HG02759 (cell line): ENCODE measurements around the gene POLR1B.
A peak's percentile ranks its signal among the peaks of the same experiment; 100 is the strongest.
"Not testable (repeated sequence)": the region's sequence is repeated elsewhere in the genome, so short reads cannot be mapped to it uniquely, and the experiment has no call there.

Experiments
- ATAC-seq: cut with Tn5 transposase; IDR thresholded peaks from one replicate; pipeline ENCODE4 v1.9.1; 2021; ENCODE audit warnings: mild to moderate bottlenecking, moderate library complexity; ENCODE audit not compliant: unreplicated experiment

The POLR1B gene, protein sequence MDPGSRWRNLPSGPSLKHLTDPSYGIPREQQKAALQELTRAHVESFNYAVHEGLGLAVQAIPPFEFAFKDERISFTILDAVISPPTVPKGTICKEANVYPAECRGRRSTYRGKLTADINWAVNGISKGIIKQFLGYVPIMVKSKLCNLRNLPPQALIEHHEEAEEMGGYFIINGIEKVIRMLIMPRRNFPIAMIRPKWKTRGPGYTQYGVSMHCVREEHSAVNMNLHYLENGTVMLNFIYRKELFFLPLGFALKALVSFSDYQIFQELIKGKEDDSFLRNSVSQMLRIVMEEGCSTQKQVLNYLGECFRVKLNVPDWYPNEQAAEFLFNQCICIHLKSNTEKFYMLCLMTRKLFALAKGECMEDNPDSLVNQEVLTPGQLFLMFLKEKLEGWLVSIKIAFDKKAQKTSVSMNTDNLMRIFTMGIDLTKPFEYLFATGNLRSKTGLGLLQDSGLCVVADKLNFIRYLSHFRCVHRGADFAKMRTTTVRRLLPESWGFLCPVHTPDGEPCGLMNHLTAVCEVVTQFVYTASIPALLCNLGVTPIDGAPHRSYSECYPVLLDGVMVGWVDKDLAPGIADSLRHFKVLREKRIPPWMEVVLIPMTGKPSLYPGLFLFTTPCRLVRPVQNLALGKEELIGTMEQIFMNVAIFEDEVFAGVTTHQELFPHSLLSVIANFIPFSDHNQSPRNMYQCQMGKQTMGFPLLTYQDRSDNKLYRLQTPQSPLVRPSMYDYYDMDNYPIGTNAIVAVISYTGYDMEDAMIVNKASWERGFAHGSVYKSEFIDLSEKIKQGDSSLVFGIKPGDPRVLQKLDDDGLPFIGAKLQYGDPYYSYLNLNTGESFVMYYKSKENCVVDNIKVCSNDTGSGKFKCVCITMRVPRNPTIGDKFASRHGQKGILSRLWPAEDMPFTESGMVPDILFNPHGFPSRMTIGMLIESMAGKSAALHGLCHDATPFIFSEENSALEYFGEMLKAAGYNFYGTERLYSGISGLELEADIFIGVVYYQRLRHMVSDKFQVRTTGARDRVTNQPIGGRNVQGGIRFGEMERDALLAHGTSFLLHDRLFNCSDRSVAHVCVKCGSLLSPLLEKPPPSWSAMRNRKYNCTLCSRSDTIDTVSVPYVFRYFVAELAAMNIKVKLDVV

GRCh38 chr2:112542123-112542983 lies at the start of gene POLR1B:
TSS of gene POLR1B (plus strand) at chr2:112542465. CDS start at chr2:112542495, 30 bp downstream.
- ATAC-seq, result peak; percentile 86

DNA sequence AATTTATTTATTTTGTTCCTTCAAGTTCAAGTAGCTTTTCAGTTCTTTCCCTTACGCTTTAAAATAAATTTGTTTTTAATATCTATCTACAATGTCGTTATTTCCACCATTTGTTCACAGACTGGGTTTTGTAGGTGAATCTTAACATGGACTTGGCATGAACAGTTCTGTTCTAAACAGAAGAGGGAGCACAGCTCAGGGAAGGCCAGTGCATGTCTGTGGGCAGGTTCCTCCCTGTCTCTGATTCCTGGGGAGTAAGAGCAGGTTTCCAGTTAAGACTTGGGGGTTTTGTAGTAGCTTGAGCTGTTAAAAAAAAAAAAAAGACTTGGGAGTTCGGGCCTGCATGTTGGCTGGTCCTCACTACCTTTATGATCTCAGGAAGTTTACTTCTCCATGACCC lies 49.2 kb upstream of the POLR1B start:
- no peak for ATAC-seq

GRCh38 chr2:112493858-112494648 lies 48.2 kb upstream of the POLR1B start:
- ATAC-seq, result no peak

DNA sequence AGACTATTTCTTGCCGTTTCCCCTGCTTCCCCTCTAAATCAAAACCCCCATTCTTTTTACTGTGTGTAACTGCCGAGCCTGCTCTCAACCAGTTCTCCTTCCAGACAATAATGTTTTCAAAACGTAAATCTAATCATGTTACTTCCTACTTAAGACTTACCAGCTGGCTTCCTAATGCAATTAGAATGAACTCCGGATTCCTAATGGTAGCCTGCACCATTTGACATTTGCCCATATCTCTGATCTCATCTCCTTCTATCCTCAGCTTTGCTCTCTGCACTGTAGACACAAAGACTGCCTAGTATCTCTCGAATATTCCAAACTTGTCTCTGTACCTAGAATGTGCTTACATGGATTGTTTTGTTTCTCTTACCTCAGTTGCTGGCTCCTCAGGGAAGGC lies 47.4 kb upstream of the POLR1B start:
- no peak for ATAC-seq

GRCh38 chr2:112495878-112496277 lies 46.4 kb upstream of the POLR1B start:
- ATAC-seq, result not testable (repeated sequence)

GRCh38 chr2:112500850-112501484 lies 41.3 kb upstream of the POLR1B start:
- ATAC-seq, result not testable (repeated sequence)

DNA sequence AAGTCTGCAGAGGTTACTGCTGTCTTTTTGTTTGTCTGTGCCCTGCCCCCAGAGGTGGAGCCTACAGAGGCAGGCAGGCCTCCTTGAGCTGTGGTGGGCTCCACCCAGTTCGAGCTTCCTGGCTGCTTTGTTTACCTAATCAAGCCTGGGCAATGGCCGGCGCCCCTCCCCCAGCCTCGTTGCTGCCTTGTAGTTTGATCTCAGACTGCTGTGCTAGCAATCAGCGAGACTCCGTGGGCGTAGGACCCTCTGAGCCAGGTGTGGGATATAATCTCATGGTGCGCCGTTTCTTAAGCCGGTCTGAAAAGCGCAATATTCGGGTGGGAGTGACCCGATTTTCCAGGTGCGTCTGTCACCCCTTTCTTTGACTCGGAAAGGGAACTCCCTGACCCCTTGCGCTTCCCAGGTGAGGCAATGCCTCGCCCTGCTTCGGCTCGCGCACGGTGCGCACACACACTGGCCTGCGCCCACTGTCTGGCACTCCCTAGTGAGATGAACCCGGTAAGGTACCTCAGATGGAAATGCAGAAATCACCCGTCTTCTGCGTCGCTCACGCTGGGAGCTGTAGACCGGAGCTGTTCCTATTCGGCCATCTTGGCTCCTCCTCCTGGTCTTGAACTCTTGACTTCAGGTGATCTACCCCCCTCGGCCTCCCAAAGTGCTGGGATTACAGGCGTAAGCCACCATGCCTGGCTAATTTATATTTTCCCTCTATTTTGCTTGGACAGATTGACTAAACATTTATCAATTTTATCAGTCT lies 32.8 kb upstream of the POLR1B start:
- ATAC-seq, result not testable (repeated sequence)

GRCh38 chr2:112516801-112517200 lies 25.5 kb upstream of the POLR1B start:
- ATAC-seq, result no peak

DNA sequence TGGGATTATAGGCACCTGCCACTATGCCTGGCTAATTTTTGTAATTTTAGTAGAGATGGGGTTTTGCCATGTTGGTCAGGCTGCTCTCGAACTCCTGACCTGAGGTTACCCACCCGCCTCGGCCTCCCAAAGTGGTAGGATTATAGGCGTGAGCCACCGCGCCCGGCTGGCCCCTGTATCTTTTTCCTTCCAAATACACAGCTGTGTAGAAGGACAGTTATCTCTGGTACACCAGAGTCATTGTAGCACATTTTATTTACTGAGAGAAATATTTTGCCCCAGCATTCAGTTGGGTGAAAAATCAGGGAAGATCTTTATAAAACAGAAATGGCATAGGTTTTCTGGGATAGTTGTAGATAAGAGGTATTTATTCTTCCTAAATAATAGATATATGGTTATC lies 23.5 kb upstream of the POLR1B start:
- ATAC-seq, result no peak

DNA sequence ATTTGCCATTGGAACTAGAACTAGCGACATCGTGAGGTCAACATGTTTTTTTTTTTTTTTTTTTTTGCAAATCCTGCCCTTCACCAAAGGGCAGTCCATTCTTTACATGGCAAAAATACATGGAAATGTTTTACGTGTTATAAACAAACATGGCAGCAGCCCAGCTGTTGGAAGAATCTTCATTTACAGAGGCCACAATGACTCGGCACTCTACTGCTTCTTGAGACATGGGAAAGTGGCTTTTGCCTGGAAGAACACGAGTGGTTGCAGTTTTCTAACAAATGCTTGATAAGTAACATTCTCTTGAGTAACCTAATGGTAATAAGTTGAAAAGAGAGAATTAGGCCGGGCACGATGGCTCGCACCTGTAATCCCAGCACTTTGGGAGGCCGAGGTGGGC lies 22.8 kb upstream of the POLR1B start:
- no peak for ATAC-seq

GRCh38 chr2:112520234-112520783 lies 22.0 kb upstream of the POLR1B start:
- ATAC-seq, result no peak

DNA sequence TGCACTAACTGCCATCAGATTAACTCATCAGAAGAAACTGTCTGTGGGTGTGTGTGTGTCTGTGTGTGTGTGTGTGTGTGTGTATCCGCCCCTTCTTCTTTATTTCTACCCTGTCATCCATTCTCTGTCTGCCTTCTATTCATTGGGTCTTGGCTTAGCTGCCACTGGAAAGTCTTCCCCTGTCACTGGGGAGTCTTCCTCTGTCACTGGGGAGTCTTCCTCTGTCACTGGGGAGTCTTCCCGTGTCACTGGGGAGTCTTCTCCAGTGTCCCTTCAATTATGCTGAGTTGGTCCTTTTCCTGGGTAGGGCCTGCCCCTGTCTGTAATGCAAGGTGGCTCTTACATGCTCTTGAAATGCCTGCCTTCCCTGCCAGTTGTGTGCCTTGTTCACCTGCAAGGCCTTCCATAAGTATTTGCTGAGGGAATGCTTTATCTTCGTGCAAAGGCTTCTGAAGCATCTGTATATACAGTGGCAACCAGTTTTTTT lies 18.9 kb upstream of the POLR1B start:
- no peak for ATAC-seq

- ATAC-seq, result not testable (repeated sequence)
Measured at GRCh38 chr2:112524276-112524675, 18.0 kb upstream of the POLR1B start.

DNA sequence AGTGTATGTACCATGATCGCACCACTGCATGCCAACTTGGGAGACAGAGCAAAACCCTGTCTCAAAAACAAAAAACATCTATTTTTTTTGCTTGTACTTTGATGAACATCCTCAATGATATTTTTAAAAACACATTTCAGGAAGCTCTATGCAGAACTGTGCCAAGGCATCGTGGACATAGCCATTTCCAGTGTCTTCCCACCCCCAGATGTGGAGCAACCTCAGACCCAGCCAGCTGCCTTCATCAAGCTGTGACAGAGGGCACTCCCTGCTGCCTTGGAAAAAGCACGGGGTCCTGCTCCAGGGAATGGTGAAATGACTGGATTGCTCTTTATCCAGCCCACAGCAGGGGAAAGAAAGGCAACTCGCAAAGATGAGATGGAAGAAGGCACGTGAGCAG lies 13.7 kb upstream of the POLR1B start:
- ATAC-seq, result no peak

DNA sequence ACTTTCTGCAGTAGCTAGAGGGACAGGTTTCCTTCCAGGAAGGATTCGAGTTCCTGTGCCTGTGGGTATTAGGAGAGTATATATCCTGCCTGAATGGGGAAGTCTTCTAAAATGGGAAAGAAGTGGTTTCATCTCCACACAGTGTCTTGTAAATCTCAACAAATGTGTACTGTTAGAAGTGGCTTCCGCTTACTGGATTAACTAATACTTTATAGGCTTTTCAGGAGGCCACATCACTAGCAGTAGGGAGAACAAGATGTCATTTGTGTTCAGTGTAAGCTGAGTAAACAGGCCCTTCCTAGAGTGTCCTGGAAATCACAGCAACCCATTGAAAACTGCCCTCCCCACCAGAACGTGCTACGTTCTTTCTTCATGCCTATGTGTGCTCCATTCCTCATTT lies 12.5 kb upstream of the POLR1B start:
- no peak for ATAC-seq

DNA sequence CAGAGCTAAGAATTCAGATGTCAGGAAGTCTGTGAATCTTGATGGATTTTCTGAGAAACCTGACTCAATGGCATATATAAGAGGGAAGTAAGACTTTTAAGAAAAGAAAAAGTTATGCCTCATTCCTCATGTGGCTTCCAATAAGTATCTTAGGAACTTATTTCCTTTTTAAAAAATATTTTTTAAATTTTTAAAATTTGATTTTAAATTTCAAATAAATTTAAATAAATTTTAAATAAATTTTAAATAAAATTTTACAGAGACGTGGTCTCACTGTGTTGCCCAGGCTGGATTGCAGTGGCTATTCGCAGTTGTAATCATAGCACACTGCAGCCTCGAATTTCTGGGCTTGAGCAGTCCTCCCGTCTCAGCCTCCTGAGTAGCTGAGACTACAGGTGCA lies 11.5 kb upstream of the POLR1B start:
- no peak for ATAC-seq

DNA sequence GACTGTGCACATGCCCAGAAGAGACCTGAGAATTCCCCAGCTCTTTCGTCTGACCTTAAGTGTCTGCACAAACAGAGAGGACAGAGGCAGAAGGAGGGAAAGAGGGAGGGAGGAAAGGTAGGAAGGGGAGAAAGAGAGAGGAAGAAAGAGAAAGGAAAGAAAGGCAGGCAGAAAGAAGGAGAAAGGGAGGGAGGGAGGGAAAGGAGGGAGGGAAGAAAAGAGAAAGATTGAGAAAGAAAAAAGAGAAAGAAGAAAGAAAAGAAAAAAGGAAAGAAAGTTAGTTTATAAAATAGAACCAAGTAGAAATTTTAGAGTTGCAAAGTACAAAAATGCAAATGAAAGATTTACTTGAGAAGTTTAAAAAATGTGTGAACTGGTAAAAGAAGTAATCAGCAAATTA lies 7.4 kb upstream of the POLR1B start:
- ATAC-seq, result no peak

GRCh38 chr2:112536665-112537064 lies 5.6 kb upstream of the POLR1B start:
- ATAC-seq, result not testable (repeated sequence)
